Activated naive CD8-positive, alpha-beta T cell (primary cell): ENCODE measurements around the gene URAD.

ENCODE experiments used
- H3K27ac Mint-ChIP-seq: one replicate; pipeline ENCODE4 v1.8.0; 2021; ENCODE audit warnings: mixed read lengths
- H3K27me3 Mint-ChIP-seq: one replicate; pipeline ENCODE4 v1.8.0; 2021; ENCODE audit warnings: mixed read lengths
- H3K36me3 Mint-ChIP-seq: one replicate; pipeline ENCODE4 v1.8.0; 2021; ENCODE audit warnings: mixed read lengths
- H3K4me1 Mint-ChIP-seq: one replicate; pipeline ENCODE4 v1.8.0; 2021; ENCODE audit warnings: low read depth, mixed read lengths
- H3K4me3 Mint-ChIP-seq: one replicate; pipeline ENCODE4 v1.8.0; 2021; ENCODE audit warnings: mild to moderate bottlenecking, mixed read lengths
- H3K9me3 Mint-ChIP-seq: one replicate; pipeline ENCODE4 v1.8.0; 2021; ENCODE audit warnings: low read depth, mixed read lengths

The URAD gene

GRCh38 chr13:27979001-27979643 lies 9.4 kb downstream of the URAD start:
- peak overlapping the region; percentile 15 for H3K4me3 Mint-ChIP-seq
- no peak overlapping the region for H3K27ac Mint-ChIP-seq
- no peaks in the 10 kb centered on the region for H3K36me3 Mint-ChIP-seq
- no peaks in the 10 kb centered on the region for H3K9me3 Mint-ChIP-seq
- H3K27me3 Mint-ChIP-seq, result peaks cover 56% of the 10 kb centered on the region
- peaks cover 23% of the 10 kb centered on the region for H3K4me1 Mint-ChIP-seq

GRCh38 chr13:27978301-27978968 lies 10.1 kb downstream of the URAD start:
- H3K4me3 Mint-ChIP-seq, result peak overlapping the region; percentile 5
- no peak overlapping the region for H3K27ac Mint-ChIP-seq
- no peaks in the 10 kb centered on the region for H3K9me3 Mint-ChIP-seq
- H3K4me1 Mint-ChIP-seq, result peaks cover 23% of the 10 kb centered on the region
- peaks cover 53% of the 10 kb centered on the region for H3K27me3 Mint-ChIP-seq
- H3K36me3 Mint-ChIP-seq, result no peaks in the 10 kb centered on the region

GRCh38 chr13:27977476-27978300 lies 10.8 kb downstream of the URAD start:
- peak overlapping the region; percentile 38 for H3K4me3 Mint-ChIP-seq
- no peak overlapping the region for H3K27ac Mint-ChIP-seq
- no peaks in the 10 kb centered on the region for H3K9me3 Mint-ChIP-seq
- no peaks in the 10 kb centered on the region for H3K36me3 Mint-ChIP-seq
- peaks cover 49% of the 10 kb centered on the region for H3K27me3 Mint-ChIP-seq
- peaks cover 23% of the 10 kb centered on the region for H3K4me1 Mint-ChIP-seq

- Mint-ChIP-seq H3K4me3 (no peak overlapping the region), H3K27ac (no peak overlapping the region), H3K4me1 (peaks cover 23% of the 10 kb centered on the region), H3K36me3 (no peaks in the 10 kb centered on the region), H3K27me3 (peaks cover 41% of the 10 kb centered on the region), H3K9me3 (no peaks in the 10 kb centered on the region)
These were observed 12.0 kb downstream of the URAD start for GRCh38 chr13:27976362-27977091.

GRCh38 chr13:27975564-27976361 lies 12.7 kb downstream of the URAD start:
- H3K4me1 Mint-ChIP-seq, result peaks cover 23% of the 10 kb centered on the region
- no peak overlapping the region for H3K4me3 Mint-ChIP-seq
- no peaks in the 10 kb centered on the region for H3K36me3 Mint-ChIP-seq
- peaks cover 42% of the 10 kb centered on the region for H3K27me3 Mint-ChIP-seq
- no peak overlapping the region for H3K27ac Mint-ChIP-seq
- no peaks in the 10 kb centered on the region for H3K9me3 Mint-ChIP-seq

GRCh38 chr13:27973961-27974662 lies 14.4 kb downstream of the URAD start:
- H3K9me3 Mint-ChIP-seq, result no peaks in the 10 kb centered on the region
- no peak overlapping the region for H3K27ac Mint-ChIP-seq
- peaks cover 17% of the 10 kb centered on the region for H3K4me1 Mint-ChIP-seq
- H3K27me3 Mint-ChIP-seq, result peaks cover 43% of the 10 kb centered on the region
- H3K36me3 Mint-ChIP-seq, result no peaks in the 10 kb centered on the region
- no peak overlapping the region for H3K4me3 Mint-ChIP-seq

- H3K9me3 Mint-ChIP-seq, result no peaks in the 10 kb centered on the region
- no peak overlapping the region for H3K27ac Mint-ChIP-seq
- H3K36me3 Mint-ChIP-seq, result no peaks in the 10 kb centered on the region
- H3K4me1 Mint-ChIP-seq, result peaks cover 12% of the 10 kb centered on the region
- H3K27me3 Mint-ChIP-seq, result peaks cover 41% of the 10 kb centered on the region
- no peak overlapping the region for H3K4me3 Mint-ChIP-seq
These were observed 15.2 kb downstream of the URAD start for GRCh38 chr13:27973291-27973690.

GRCh38 chr13:27972478-27972820 lies 16.0 kb downstream of the URAD start:
- Mint-ChIP-seq H3K27ac (no peak overlapping the region), H3K36me3 (no peaks in the 10 kb centered on the region), H3K4me3 (no peak overlapping the region), H3K9me3 (no peaks in the 10 kb centered on the region), H3K27me3 (peaks cover 44% of the 10 kb centered on the region), H3K4me1 (peaks cover 16% of the 10 kb centered on the region)

GRCh38 chr13:27971776-27972477 lies 16.6 kb downstream of the URAD start:
- Mint-ChIP-seq H3K27me3 (peaks cover 45% of the 10 kb centered on the region), H3K4me3 (no peak overlapping the region), H3K9me3 (no peaks in the 10 kb centered on the region), H3K36me3 (no peaks in the 10 kb centered on the region), H3K4me1 (peaks cover 20% of the 10 kb centered on the region), H3K27ac (no peak overlapping the region)

GRCh38 chr13:27971236-27971645 lies 17.3 kb downstream of the URAD start:
- Mint-ChIP-seq H3K27me3 (peaks cover 45% of the 10 kb centered on the region), H3K27ac (no peak overlapping the region), H3K9me3 (no peaks in the 10 kb centered on the region), H3K4me1 (peaks cover 21% of the 10 kb centered on the region), H3K4me3 (no peak overlapping the region), H3K36me3 (no peaks in the 10 kb centered on the region)

GRCh38 chr13:27970382-27971235 lies 17.9 kb downstream of the URAD start:
- Mint-ChIP-seq H3K4me3 (no peak overlapping the region), H3K4me1 (peaks cover 20% of the 10 kb centered on the region), H3K27ac (no peak overlapping the region), H3K36me3 (no peaks in the 10 kb centered on the region), H3K27me3 (peaks cover 47% of the 10 kb centered on the region), H3K9me3 (no peaks in the 10 kb centered on the region)

GRCh38 chr13:27969866-27970229 lies 18.6 kb downstream of the URAD start:
- H3K27ac Mint-ChIP-seq, result no peak overlapping the region
- H3K36me3 Mint-ChIP-seq, result no peaks in the 10 kb centered on the region
- peaks cover 20% of the 10 kb centered on the region for H3K4me1 Mint-ChIP-seq
- peak overlapping the region; percentile 27 for H3K4me3 Mint-ChIP-seq
- H3K27me3 Mint-ChIP-seq, result peaks cover 46% of the 10 kb centered on the region
- H3K9me3 Mint-ChIP-seq, result no peaks in the 10 kb centered on the region
